Measurements from ENCODE around the gene TNNC1. TPM values are rescaled to one million over a fixed set of nuclear protein-coding genes. Genes with fewer than 3 reads are reported as not detected.

TNNC1 gene
- total RNA-seq, 1 experiment from 2014 or later, result 40.5 TPM

DNA sequence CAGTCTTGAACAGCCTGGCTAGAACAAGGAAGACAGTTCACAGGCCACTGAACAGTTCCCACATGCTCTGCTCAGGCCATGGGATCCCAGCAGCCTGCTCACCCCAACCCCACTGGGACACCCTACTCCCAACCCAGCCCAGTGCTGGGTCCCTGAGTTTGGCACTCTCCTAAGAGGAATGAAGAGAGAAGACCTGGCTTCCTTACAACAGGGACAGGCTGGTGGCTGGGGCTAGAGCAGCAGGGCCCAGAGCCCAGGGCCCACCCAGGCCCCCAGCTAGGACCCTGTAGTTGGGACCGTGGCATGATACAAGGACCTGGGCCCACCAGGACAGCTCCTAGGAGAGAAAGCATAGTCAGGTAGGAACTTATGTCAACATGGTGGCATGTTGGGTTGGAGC lies 52.3 kb downstream of the TNNC1 start:
- H3K4me1 Mint-ChIP-seq (ENCODE audit: low read depth, unreplicated experiment), result no peaks in the 10 kb centered on the region
- no TSS peak for BruUV-seq (replicated peaks)
- H3K27me3 Mint-ChIP-seq (ENCODE audit: insufficient read depth, unreplicated experiment), result no peaks in the 10 kb centered on the region
- no peaks in the 10 kb centered on the region for H3K4me1 ChIP-seq
- H3K27me3 ChIP-seq (replicated peaks; ENCODE audit: control insufficient read depth, insufficient read depth, low read length), result no peaks in the 10 kb centered on the region
- POLR2A ChIA-PET, result no interaction called here
- no peak overlapping the region for H3K4me3 ChIP-seq (ENCODE audit: low read depth, low read length)
- H3K27ac Mint-ChIP-seq (ENCODE audit: unreplicated experiment), result no peak overlapping the region
- no peak overlapping the region for H3K4me3 Mint-ChIP-seq (ENCODE audit: unreplicated experiment)
- H3K9me3 Mint-ChIP-seq (ENCODE audit: unreplicated experiment), result no peaks in the 10 kb centered on the region
- no peaks in the 10 kb centered on the region for H3K9me3 ChIP-seq
- TF ChIP-seq CTCF (IDR thresholded peaks at IDR 0.05; ENCODE audit: insufficient read depth in 1 of 2, low read depth in 1 of 2, low read length in 1 of 2, severe bottlenecking in 1 of 2, unreplicated experiment in 1 of 2), result no peak
- intact Hi-C loops (cut with micrococcal nuclease; ENCODE audit: unreplicated experiment), result no loop called here
- DNase-seq, result no peak
- CTCF ChIA-PET, result no interaction called here
- peaks cover 22% of the 10 kb centered on the region for H3K36me3 Mint-ChIP-seq (ENCODE audit: insufficient read depth, unreplicated experiment)
- H3K36me3 ChIP-seq (ENCODE audit: control insufficient read depth, insufficient read depth, low read length), result peaks cover 2% of the 10 kb centered on the region; the same call in 1 of the 2 replicates

Other genes starting within 250 kb of the TNNC1 start
- gene TLR9, start 228.4 kb downstream of the TNNC1 start, total RNA-seq (2022), result not detected in 2 replicates
- gene TWF2, start 214.9 kb downstream of the TNNC1 start, total RNA-seq (2022), result 29.9 and 30.5 TPM in 2 replicates
- 6.7 and 8.3 TPM in 2 replicates for gene PPM1M, start 208.3 kb downstream of the TNNC1 start, total RNA-seq (2022)
- 67.1 and 68.7 TPM in 2 replicates for gene WDR82, start 175.4 kb downstream of the TNNC1 start, total RNA-seq (2022)
- 128 and 146 TPM in 2 replicates for gene GLYCTK, start 166.2 kb downstream of the TNNC1 start, total RNA-seq (2022)
- 2.9 and 4.1 TPM in 2 replicates for gene DNAH1, start 137.7 kb downstream of the TNNC1 start, total RNA-seq (2022)
- 78.9 and 83.4 TPM in 2 replicates for gene BAP1, start 44.0 kb downstream of the TNNC1 start, total RNA-seq (2022)
- 2.4 and 4.1 TPM in 2 replicates for gene PHF7, start 43.4 kb downstream of the TNNC1 start, total RNA-seq (2022)
- 0.28 and 0.32 TPM in 2 replicates for gene SEMA3G, start 8.9 kb downstream of the TNNC1 start, total RNA-seq (2022)
- gene NISCH, start 1.6 kb upstream of the TNNC1 start, total RNA-seq (2022), result 61.1 and 62.2 TPM in 2 replicates
- gene STAB1, start 41.3 kb upstream of the TNNC1 start, total RNA-seq (2022), result 0.39 and 0.63 TPM in 2 replicates
- gene NT5DC2, start 79.8 kb upstream of the TNNC1 start, total RNA-seq (2022), result 212 and 214 TPM in 2 replicates
- 35.0 and 38.6 TPM in 2 replicates for gene UQCC5, start 82.6 kb upstream of the TNNC1 start, total RNA-seq (2022)
- gene PBRM1, start 231.9 kb upstream of the TNNC1 start, total RNA-seq (2022), result 50.6 and 50.7 TPM in 2 replicates
- gene GNL3, start 232.0 kb upstream of the TNNC1 start, total RNA-seq (2022), result 125 and 134 TPM in 2 replicates